ENCODE measurements around the gene NT5C.
A peak's percentile ranks its signal among the peaks of the same experiment; 100 is the strongest.

The NT5C gene

DNA sequence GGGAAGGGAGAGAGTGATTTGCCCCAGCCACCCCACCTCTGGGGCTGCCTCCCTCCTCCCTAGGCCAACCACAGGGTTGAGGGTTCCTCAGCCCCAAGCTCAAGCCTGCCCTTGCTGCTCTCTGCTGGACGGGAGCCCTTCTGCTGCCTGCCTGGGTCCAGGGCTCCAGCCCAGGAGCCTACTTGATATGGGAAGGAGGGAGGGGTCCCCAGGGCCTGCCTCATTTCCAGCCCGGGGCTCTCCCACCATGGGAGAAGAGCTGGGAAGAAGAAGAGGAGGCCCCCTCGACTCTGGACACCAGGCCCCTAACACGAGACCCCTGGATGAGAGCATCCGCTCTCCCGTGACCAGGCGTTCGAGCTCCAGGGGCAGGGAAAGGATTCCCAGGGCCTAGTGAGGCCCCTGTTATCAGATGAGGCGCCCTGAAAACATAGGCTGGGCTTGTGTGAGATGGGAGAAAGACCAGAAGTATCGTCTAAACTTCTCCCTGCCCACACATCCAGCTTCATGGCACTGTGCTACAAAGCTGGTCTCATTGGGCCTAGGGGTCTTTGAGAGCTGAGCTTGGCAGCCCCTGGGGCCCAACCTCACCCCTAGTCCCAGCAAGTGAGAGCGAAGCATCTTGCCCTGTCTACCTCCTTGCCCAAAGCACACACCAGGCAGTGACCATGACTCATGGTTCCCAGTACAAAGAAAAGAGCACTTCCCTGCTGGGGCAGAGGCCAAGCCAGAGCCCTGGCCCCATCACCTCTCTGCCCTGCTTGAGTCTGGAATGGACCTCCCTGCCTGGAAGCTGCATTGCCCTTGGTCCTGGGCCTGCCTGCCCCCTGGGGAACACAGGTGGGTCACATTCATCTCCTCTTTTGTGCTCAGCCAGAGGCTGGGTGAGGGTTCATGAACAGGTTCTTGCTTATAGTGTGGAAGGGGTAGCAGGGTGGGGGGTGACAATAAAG, 42.8 kb downstream of the NT5C start:
- peak overlapping the region; percentile 45 to 54 for H3K27ac ChIP-seq
- intact Hi-C loops (cut with DNase I; ENCODE audit: low total_unique reads): no loop called here
- TF ChIP-seq, protein P1, sequence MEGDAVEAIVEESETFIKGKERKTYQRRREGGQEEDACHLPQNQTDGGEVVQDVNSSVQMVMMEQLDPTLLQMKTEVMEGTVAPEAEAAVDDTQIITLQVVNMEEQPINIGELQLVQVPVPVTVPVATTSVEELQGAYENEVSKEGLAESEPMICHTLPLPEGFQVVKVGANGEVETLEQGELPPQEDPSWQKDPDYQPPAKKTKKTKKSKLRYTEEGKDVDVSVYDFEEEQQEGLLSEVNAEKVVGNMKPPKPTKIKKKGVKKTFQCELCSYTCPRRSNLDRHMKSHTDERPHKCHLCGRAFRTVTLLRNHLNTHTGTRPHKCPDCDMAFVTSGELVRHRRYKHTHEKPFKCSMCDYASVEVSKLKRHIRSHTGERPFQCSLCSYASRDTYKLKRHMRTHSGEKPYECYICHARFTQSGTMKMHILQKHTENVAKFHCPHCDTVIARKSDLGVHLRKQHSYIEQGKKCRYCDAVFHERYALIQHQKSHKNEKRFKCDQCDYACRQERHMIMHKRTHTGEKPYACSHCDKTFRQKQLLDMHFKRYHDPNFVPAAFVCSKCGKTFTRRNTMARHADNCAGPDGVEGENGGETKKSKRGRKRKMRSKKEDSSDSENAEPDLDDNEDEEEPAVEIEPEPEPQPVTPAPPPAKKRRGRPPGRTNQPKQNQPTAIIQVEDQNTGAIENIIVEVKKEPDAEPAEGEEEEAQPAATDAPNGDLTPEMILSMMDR (IDR thresholded peaks at IDR 0.05): no peak
- no peaks in the 10 kb centered on the region for H3K36me3 ChIP-seq
- H3K4me3 ChIP-seq: peak overlapping the region; percentile 48 to 53
- H3K4me1 ChIP-seq: peaks cover 0 to 48% (median 14%) of the 10 kb centered on the region in 4 donors
- no peaks in the 10 kb centered on the region for H3K9me3 ChIP-seq
- peaks cover 0 to 8% of the 10 kb centered on the region in 2 donors for H3K27me3 ChIP-seq
- no peak for DNase-seq

DNA sequence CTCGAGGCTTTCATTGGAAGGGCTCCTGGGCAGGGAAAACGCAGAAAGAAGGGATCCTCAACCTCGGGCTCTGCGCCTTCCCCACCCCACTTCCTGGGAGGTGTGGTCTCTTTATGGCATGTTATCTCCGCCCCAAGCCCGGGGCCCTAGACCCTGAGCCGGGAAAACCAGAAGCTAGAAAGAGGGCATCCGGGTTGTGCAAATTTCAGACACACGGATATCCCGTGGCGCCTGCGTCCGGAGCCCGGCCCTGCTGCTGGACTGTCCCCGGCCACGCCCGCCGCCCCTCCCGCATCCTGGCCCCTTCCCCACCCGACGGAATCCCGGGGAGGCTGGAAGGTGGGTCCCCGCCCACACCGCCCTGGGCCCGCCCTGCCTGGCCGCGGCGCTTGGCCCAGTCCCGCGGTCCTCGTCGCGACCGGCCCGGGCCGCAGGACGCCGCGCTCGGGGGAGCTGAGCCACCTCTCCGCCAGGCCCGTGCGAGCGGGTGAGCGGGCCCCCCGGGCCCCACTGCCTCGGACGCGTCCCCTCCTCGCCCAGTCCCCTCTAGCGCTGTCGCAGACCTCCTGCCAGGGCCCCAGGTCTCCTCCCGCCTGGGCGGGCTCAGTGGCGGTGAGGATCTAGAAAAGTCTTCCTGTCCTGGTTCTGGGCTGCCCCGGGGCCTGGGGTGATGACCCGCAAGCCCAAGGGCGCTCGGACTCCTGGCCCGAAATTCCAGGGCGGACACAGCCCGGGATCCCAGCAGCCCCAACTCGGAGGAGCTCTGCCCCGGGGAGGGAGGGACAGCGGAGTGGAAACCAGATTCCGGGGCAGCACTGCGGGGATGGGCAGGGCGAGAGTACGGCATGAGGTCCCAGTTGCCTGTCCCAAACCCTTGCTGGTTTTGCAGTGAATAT, 43.7 kb downstream of the NT5C start, which contains the start of gene SLC16A5:
TSS of gene SLC16A5 (plus strand) at position 397 of the 896 bp plus-strand sequence. CDS start 5,683 bp downstream, outside the sequence.
- Histone ChIP-seq H3K4me3 (peak within 1 kb of the TSS; percentile 48 to 53), H3K36me3 (no peaks in the 10 kb centered on the region), H3K27ac (peak within 1 kb of the TSS; percentile 45 to 54), H3K4me1 (peaks cover 0 to 39% (median 14%) of the 10 kb centered on the region in 4 donors), H3K9me3 (no peaks in the 10 kb centered on the region), H3K27me3 (peaks cover 0 to 8% of the 10 kb centered on the region in 2 donors)
- DNase-seq: peak; percentile 86 to 88
- TF ChIP-seq, protein P1 (IDR thresholded peaks at IDR 0.05): no peak
- intact Hi-C loops (cut with DNase I; ENCODE audit: low total_unique reads): no loop called here

DNA sequence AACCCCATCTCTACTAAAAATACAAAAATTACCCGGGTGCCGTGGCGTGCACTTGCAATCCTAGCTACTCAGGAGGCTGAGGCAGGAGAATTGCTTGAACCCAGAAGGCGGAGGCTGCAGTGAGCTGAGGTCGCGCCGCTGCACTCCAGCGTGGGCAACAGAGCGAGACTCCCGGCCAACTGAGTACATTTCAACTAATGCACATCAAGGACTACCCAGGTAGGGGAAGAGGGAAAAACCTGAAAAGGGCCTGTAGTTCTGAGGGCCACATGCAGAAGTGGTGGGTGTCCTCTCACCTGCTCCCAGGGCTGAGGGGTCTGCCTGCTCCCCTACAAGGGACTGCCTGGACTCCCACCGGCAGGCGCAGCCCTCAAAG, 44.4 kb downstream of the NT5C start:
- Histone ChIP-seq H3K36me3 (no peaks in the 10 kb centered on the region), H3K9me3 (no peaks in the 10 kb centered on the region), H3K27ac (peak overlapping the region; percentile 45 to 54), H3K27me3 (peaks cover 0 to 10% of the 10 kb centered on the region in 2 donors), H3K4me1 (peaks cover 0 to 39% (median 14%) of the 10 kb centered on the region in 4 donors), H3K4me3 (peak overlapping the region; percentile 48 to 53)
- TF ChIP-seq, protein P1 (IDR thresholded peaks at IDR 0.05): no peak
- intact Hi-C loops (cut with DNase I; ENCODE audit: low total_unique reads): no loop called here
- no peak for DNase-seq

DNA sequence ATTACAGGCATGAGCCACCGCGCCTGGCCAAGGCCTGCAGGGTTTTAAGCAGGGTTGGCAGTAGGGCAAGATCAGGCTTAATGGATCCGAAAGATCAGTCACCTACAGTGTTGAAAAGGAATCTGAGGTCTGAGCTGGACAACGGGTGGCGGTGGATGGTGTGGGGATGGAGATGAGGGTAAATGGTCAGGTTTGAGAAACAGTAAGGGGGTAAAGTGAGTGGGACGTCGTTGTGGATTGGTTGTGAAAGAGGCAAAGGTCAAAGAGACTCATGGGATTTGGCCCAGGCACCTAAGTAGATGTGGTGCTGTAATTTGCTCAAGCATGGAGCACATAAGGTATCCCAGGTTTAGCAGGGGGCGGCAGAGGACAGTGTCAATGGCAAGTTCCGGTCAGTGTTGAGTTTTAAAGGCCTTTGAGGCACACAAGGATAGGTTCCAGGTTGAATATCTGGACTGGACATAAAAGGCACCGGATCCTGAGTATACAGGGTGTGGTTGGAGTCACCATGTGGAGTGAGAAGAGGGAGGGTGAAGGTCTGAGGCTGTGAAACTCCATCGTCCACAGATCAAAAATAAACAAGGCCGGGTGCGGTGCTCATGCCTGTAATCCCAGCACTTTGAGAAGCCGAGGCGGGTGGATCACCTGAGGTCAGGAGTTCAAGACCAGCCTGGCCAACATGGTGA, 44.9 kb downstream of the NT5C start:
- DNase-seq: no peak
- TF ChIP-seq, protein P1 (IDR thresholded peaks at IDR 0.05): no peak
- H3K36me3 ChIP-seq: no peaks in the 10 kb centered on the region
- no peaks in the 10 kb centered on the region for H3K9me3 ChIP-seq
- H3K4me1 ChIP-seq: peaks cover 0 to 36% (median 14%) of the 10 kb centered on the region in 4 donors
- no peak overlapping the region for H3K27ac ChIP-seq
- intact Hi-C loops (cut with DNase I; ENCODE audit: low total_unique reads): no loop called here
- peaks cover 0 to 10% of the 10 kb centered on the region in 2 donors for H3K27me3 ChIP-seq
- no peak overlapping the region for H3K4me3 ChIP-seq
